Measurements from ENCODE around the gene PAPPA.

The PAPPA gene

GRCh38 chr9:116312221-116312620 lies 158.6 kb downstream of the PAPPA start:
- Histone ChIP-seq H3K9me3 (no peaks in the 10 kb centered on the region), H3K27me3 (no peaks in the 10 kb centered on the region), H3K36me3 (no peaks in the 10 kb centered on the region), H3K4me1 (no peaks in the 10 kb centered on the region), H3K4me3 (no peak overlapping the region), H3K27ac (no peak overlapping the region)
- no peak for DNase-seq
- intact Hi-C loops (cut with DNase I; ENCODE audit: low total_unique reads) = no loop called here
- TF ChIP-seq CTCF (IDR thresholded peaks at IDR 0.05) = no peak

GRCh38 chr9:116313638-116314037 lies 160.0 kb downstream of the PAPPA start:
- Histone ChIP-seq H3K9me3 (no peaks in the 10 kb centered on the region), H3K27ac (no peak overlapping the region), H3K27me3 (no peaks in the 10 kb centered on the region), H3K4me3 (no peak overlapping the region), H3K4me1 (no peaks in the 10 kb centered on the region), H3K36me3 (no peaks in the 10 kb centered on the region)
- intact Hi-C loops (cut with DNase I; ENCODE audit: low total_unique reads) = no loop called here
- DNase-seq = no peak
- no peak for TF ChIP-seq CTCF (IDR thresholded peaks at IDR 0.05)

GRCh38 chr9:116316246-116316645 lies 162.7 kb downstream of the PAPPA start:
- no peaks in the 10 kb centered on the region for H3K4me1 ChIP-seq
- no peak for TF ChIP-seq CTCF (IDR thresholded peaks at IDR 0.05)
- no peak for DNase-seq
- H3K27me3 ChIP-seq = no peaks in the 10 kb centered on the region
- intact Hi-C loops (cut with DNase I; ENCODE audit: low total_unique reads) = no loop called here
- no peak overlapping the region for H3K4me3 ChIP-seq
- no peaks in the 10 kb centered on the region for H3K9me3 ChIP-seq
- H3K27ac ChIP-seq = no peak overlapping the region
- H3K36me3 ChIP-seq = no peaks in the 10 kb centered on the region

- intact Hi-C loops (cut with DNase I; ENCODE audit: low total_unique reads) = no loop called here
- H3K36me3 ChIP-seq = no peaks in the 10 kb centered on the region
- H3K4me1 ChIP-seq = no peaks in the 10 kb centered on the region
- no peaks in the 10 kb centered on the region for H3K9me3 ChIP-seq
- no peak for DNase-seq
- no peak overlapping the region for H3K4me3 ChIP-seq
- H3K27ac ChIP-seq = no peak overlapping the region
- no peaks in the 10 kb centered on the region for H3K27me3 ChIP-seq
- TF ChIP-seq CTCF (IDR thresholded peaks at IDR 0.05) = no peak
These were observed 163.9 kb downstream of the PAPPA start for GRCh38 chr9:116317503-116317902.

- TF ChIP-seq CTCF (IDR thresholded peaks at IDR 0.05) = no peak
- no peak overlapping the region for H3K4me3 ChIP-seq
- no peaks in the 10 kb centered on the region for H3K36me3 ChIP-seq
- no peak overlapping the region for H3K27ac ChIP-seq
- H3K9me3 ChIP-seq = no peaks in the 10 kb centered on the region
- no peaks in the 10 kb centered on the region for H3K27me3 ChIP-seq
- H3K4me1 ChIP-seq = no peaks in the 10 kb centered on the region
- no peak for DNase-seq
- intact Hi-C loops (cut with DNase I; ENCODE audit: low total_unique reads) = no loop called here
These were observed 165.1 kb downstream of the PAPPA start for GRCh38 chr9:116318468-116319374.
